ENCODE results near the gene TRPC4. TPM values are rescaled to one million over a fixed set of nuclear protein-coding genes. Genes with fewer than 3 reads are reported as not detected.

The TRPC4 gene
- 1.3 and 2.3 TPM in 2 replicates for total RNA-seq (2014; rRNA removed; shearing (Covaris generic); ENCODE audit: low replicate concordance)

DNA sequence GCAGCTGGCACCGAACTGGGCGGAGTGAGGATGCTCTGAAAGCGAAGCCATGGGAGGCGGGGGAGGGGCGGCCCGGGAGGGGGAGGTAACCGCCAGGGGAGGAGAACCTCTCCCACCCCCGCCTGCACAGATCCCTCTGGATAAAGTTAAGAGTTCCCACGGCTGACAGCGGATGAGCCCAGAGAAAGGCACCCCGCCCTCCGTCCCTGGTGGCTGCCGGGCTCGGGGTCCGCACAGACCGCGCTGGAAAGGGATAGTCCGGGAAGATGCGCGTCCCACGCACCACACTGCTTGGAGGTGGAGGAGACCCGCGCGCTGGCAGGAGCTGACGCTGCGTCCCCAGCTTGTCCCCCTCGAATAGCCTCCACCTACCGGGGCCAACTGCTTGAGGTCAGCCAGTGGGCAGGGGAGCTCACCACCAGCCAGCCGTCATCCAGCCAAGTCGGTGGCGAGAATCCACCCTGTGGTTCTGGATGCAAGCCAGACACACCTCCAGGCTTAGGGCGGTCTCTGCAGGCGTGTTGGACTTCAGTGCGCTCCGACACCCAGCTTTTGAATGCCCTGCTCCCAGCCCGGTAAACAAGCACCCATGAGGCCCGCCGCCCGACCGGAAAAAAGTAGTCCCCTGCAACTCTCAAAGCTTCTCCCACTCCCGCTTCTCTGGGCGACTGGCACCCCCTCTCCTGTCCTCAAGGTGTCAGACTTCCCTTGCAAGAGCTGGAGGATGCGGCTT, at the start of gene TRPC4:
TRPC4 (minus strand) TSS at position 17 of the 733 bp plus-strand sequence. CDS start 86,439 bp downstream, outside the sequence.
- in situ Hi-C loops (cut with HindIII; ENCODE audit: low pct_unique_long_range_greater_than_20kb, low sequenced_read_pairs), result no loop called here

GRCh38 chr13:37918751-37919150, 49.2 kb upstream of the TRPC4 start:
- in situ Hi-C loops (cut with HindIII; ENCODE audit: low pct_unique_long_range_greater_than_20kb, low sequenced_read_pairs), result no loop called here
- DNase-seq (ENCODE audit: low read depth), result no peak

More for the DNA sequence above, at the start of gene TRPC4:
- DNase-seq (ENCODE audit: low read depth), result peak; percentile 72

DNA sequence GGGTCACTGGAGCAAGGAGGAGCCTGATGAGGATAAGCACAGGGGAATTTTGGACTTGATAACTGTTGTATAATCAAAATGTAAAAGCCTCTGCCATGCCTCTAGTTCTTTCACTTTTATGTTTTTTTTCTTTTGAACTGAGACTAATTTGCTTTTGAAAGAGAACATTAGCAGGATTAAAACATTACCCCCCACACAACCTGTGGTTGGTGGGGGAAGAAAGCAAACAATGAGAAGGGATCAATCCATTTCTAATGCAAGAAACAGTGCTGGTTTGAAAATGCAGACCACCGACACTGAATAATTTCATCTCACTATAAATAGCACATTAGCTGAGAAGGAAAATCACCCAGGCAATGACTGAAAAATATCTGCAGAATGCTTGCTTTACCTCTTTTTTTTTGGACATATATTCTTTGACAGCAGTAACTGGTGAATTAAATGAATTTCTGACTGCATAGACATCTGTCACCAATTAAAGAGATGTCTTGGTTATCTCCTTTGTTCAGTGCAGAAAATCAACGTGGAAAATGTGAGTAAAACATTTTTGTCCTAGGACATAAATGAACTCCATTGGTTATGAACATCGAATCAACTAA, 48.6 kb upstream of the TRPC4 start:
- no peak for DNase-seq (ENCODE audit: low read depth)
- in situ Hi-C loops (cut with HindIII; ENCODE audit: low pct_unique_long_range_greater_than_20kb, low sequenced_read_pairs), result no loop called here

DNA sequence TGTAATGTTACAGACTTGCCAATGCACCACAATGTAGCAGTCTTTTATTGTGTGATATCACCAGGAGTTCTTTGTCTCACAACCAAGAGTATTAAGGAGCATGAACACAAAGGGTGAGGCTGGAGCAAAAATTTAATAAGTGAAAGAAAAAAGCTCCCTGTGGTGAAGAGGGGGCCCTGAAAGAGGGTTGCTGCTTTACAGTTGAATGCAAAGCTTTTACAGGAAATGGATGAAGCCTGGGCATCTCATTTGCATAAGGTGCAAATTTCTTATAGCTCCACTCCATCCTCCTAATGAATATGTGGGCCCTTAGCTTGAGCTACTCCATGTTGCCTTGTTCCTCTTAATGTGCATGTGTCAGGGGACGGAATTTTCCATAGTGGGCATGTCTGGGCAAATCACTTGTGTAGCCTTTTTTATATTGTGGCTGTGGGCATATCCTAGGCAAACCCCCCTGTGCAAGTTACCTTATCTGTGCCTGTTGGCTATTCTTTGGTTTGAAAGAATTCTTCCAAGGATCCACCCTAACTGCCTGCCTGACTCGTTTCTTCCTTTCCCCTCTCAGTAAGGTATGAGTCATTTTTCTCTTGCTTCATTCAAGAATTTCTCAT, 45.3 kb upstream of the TRPC4 start:
- in situ Hi-C loops (cut with HindIII; ENCODE audit: low pct_unique_long_range_greater_than_20kb, low sequenced_read_pairs), result no loop called here
- no peak for DNase-seq (ENCODE audit: low read depth)

- in situ Hi-C loops (cut with HindIII; ENCODE audit: low pct_unique_long_range_greater_than_20kb, low sequenced_read_pairs), result no loop called here
- no peak for DNase-seq (ENCODE audit: low read depth)
Observed at GRCh38 chr13:37910790-37911189, 41.2 kb upstream of the TRPC4 start.

DNA sequence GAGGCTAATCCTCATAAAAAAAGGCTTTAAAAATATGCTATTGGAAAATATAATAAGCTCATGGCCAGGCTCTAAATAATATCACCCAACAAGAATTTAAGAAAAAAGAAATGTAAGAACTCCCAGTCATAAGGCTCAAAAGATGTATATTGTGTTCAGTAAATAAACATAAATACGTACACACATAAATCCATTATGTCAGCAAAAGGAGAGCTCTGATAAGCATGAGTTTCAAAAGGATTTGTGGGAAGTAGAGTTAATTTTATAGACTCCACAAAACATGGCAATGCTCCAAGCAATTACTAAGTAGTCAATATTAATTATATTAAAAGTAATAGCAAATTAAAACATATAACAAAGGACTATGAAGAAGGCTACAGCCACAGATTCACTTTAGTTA, 37.3 kb upstream of the TRPC4 start:
- DNase-seq (ENCODE audit: low read depth), result no peak

DNA sequence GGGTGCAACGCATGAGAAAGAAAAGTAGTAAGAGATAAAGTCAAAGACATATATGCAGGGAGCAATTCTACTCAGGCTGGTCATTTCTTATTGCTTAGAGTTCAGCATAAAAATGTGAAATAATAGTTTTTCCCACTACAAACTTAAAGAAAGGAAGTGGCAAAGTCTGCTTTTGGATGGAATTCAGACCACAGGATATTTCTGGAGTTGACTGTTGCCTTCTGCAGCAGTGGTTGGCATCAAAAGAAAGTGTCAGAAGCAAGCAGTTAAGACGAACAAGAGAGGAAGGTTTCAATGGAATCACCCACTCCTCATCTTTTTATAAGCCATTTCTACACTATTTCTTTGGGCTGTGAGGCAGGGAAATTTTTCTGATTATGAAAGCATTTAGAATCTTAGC, 36.2 kb upstream of the TRPC4 start:
- DNase-seq (ENCODE audit: low read depth), result no peak
- in situ Hi-C loops (cut with HindIII; ENCODE audit: low pct_unique_long_range_greater_than_20kb, low sequenced_read_pairs), result no loop called here

More for the DNA sequence above, 37.3 kb upstream of the TRPC4 start:
- in situ Hi-C loops (cut with HindIII; ENCODE audit: low pct_unique_long_range_greater_than_20kb, low sequenced_read_pairs), result no loop called here

DNA sequence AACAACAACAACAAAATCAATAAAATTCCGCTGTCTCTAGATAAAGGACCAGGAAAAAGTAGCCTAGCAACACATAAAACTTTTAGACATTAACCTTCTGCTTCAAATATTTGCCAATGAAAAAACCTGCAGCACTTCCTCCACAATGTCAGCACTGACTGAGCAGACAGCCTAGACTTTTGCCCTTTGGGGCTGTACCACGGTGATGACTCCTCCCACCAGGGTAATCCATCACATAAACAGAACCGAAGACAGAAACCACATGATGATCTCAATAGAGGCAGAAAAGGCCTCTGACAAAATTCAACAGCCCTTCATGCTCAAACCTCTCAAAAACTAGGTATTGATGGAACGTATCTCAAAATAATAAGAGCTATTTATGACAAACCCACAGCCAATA, 30.2 kb upstream of the TRPC4 start:
- DNase-seq (ENCODE audit: low read depth), result no peak
- in situ Hi-C loops (cut with HindIII; ENCODE audit: low pct_unique_long_range_greater_than_20kb, low sequenced_read_pairs), result no loop called here

GRCh38 chr13:37893321-37893720, 23.7 kb upstream of the TRPC4 start:
- no peak for DNase-seq (ENCODE audit: low read depth)
- in situ Hi-C loops (cut with HindIII; ENCODE audit: low pct_unique_long_range_greater_than_20kb, low sequenced_read_pairs), result no loop called here

- in situ Hi-C loops (cut with HindIII; ENCODE audit: low pct_unique_long_range_greater_than_20kb, low sequenced_read_pairs), result no loop called here
- no peak for DNase-seq (ENCODE audit: low read depth)
Observed at GRCh38 chr13:37889820-37890219, 20.2 kb upstream of the TRPC4 start.

GRCh38 chr13:37889102-37889501, 19.5 kb upstream of the TRPC4 start:
- in situ Hi-C loops (cut with HindIII; ENCODE audit: low pct_unique_long_range_greater_than_20kb, low sequenced_read_pairs), result no loop called here

DNA sequence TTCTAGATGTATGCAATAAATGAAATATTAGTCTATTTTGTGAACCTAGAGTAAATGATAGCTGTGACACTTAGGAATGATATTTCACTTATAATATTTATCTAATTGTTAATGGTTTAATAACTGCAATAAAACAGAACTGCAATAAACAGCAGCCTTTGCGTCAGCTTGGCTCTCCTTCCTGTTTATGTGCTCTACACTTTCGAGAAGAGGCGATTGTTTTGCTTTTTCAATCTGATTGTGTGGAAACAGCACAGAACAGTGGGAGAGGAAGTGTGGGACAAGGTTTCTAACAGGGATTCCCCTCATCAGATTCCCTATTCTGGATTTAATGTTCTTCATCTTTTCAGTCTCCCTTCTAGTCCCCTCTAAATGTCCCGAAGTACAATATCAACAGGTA, 17.3 kb upstream of the TRPC4 start:
- DNase-seq (ENCODE audit: low read depth), result no peak
- in situ Hi-C loops (cut with HindIII; ENCODE audit: low pct_unique_long_range_greater_than_20kb, low sequenced_read_pairs), result no loop called here

More at GRCh38 chr13:37889102-37889501, 19.5 kb upstream of the TRPC4 start:
- no peak for DNase-seq (ENCODE audit: low read depth)

GRCh38 chr13:37884674-37885073, 15.1 kb upstream of the TRPC4 start:
- in situ Hi-C loops (cut with HindIII; ENCODE audit: low pct_unique_long_range_greater_than_20kb, low sequenced_read_pairs), result no loop called here
- DNase-seq (ENCODE audit: low read depth), result no peak

- in situ Hi-C loops (cut with HindIII; ENCODE audit: low pct_unique_long_range_greater_than_20kb, low sequenced_read_pairs), result no loop called here
- no peak for DNase-seq (ENCODE audit: low read depth)
Observed at GRCh38 chr13:37884026-37884425, 14.5 kb upstream of the TRPC4 start.

GRCh38 chr13:37878921-37879320, 9.3 kb upstream of the TRPC4 start:
- in situ Hi-C loops (cut with HindIII; ENCODE audit: low pct_unique_long_range_greater_than_20kb, low sequenced_read_pairs), result no loop called here
- no peak for DNase-seq (ENCODE audit: low read depth)

DNA sequence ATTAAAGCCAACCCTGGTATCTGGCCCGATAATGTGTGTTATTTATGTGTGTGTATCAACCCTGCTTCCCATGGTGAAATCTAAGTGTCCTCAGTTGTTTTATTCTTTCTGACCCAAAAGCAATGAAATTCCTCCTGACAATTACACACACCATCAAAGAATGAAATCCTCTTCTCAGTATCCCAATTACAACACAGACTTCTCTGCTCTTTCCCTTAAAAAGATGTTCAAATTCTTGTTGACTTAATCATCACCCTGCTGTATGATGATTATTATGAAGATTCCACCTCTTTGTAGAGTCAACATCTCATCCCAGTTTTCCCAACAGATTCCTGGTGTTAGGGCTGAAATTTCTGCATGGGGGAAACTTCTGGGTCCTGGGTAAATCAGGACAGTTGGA, 8.9 kb upstream of the TRPC4 start:
- in situ Hi-C loops (cut with HindIII; ENCODE audit: low pct_unique_long_range_greater_than_20kb, low sequenced_read_pairs), result no loop called here

GRCh38 chr13:37870895-37871550, 1.5 kb upstream of the TRPC4 start:
- peak; percentile 12 for DNase-seq (ENCODE audit: low read depth)
- in situ Hi-C loops (cut with HindIII; ENCODE audit: low pct_unique_long_range_greater_than_20kb, low sequenced_read_pairs), result no loop called here

More for the DNA sequence above, 8.9 kb upstream of the TRPC4 start:
- no peak for DNase-seq (ENCODE audit: low read depth)

DNA sequence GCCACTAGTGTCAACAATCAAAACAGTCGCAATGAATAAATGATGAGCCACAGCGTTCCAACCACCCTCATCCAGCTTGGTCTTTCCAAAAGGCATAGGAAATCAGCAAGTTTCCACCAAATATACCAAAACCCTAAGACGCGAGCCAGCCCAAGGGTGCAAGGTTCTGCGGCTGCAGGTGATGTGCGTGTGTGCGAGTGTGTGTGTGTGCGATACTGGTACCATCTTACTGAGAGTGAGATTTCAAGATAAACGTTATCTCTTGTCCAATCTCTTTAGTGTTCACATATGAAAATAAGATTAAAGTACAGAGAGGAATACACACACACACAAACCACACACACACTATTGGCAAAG, 895 bp upstream of the TRPC4 start:
- DNase-seq (ENCODE audit: low read depth), result no peak
- in situ Hi-C loops (cut with HindIII; ENCODE audit: low pct_unique_long_range_greater_than_20kb, low sequenced_read_pairs), result no loop called here

GRCh38 chr13:37869506-37869755, 141 bp downstream of the TRPC4 start:
- DNase-seq (ENCODE audit: low read depth), result peak; percentile 10
- in situ Hi-C loops (cut with HindIII; ENCODE audit: low pct_unique_long_range_greater_than_20kb, low sequenced_read_pairs), result no loop called here

Data from Caki2 (cell line).